GM21825 (cell line): ENCODE measurements around the gene CDC42SE2.
"Not testable (repeated sequence)": the region's sequence is repeated elsewhere in the genome, so short reads cannot be mapped to it uniquely, and the experiment has no call there.

Source experiments
- ATAC-seq: cut with Tn5 transposase; IDR thresholded peaks from one replicate; pipeline ENCODE4 v1.9.1; 2021; ENCODE audit warnings: mild to moderate bottlenecking, moderate library complexity; ENCODE audit not compliant: unreplicated experiment

Gene CDC42SE2

DNA sequence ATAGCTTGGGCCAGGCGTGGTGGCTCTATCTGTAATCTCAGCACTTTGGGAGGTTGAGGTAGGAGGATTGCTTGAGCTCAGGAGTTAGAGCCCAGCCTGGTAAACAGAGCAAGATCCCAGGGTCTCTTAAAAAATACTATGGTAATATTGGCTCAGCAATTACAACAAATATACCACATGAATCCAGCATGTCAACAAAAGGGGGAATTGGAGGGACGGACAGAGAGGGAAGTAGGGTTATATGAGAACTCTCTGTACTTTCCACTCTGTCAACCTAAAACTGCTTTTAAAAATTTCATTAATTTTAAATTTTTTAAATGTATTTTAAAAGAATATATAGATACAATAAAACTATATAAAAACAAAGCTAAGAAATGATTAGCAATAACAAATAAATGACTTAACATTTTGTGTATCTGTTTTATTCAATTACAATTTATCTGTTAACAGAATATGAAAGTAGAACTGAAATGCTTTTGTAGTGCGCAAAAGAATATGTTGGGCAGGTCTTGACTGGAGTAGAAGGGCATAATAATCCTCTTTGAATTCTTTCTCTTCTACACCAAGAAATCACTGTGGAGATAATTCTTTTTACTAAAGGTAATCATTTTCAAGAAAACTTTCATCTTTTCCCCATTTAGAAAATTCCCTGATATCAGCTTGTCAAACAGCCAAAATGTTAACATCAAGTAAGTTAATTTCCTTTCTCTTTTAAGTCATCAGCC lies 12.9 kb upstream of the CDC42SE2 start:
- no peak for ATAC-seq

DNA sequence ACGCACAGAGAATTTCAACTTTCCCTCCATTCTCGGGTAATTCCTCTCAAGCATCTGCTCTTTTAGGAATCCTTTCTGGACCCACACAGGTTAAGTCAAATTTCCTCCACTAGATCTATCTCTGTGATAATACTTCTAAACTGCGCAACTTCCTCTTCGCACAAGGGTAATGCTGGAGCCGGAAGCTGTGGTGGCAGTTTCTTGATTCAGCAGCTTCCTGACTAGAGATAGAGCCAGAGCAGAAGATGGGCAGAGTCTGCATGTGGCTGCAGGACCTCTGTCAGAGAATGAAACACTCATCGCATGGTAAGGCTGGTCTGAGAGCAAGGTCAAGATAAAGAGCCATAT lies 11.1 kb upstream of the CDC42SE2 start:
- peak; percentile 81 for ATAC-seq

DNA sequence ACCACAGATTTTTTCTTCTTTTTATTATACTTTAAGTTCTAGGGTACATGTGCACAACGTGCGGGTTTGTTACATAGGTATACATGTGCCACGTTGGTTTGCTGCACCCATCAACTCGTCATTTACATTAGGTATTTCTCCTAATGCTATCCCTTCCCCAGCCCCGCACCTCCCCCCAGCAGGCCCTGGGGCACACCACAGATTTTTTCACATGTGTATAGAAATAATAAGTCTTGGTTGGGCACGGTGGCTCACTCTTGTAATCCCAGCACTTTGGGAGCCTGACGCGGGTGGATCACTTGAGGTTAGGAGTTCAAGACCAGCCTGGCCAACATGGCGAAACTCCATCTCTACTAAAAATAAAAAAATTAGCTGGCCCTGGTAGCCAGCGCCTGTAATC lies 9.8 kb upstream of the CDC42SE2 start:
- not testable (repeated sequence) for ATAC-seq

DNA sequence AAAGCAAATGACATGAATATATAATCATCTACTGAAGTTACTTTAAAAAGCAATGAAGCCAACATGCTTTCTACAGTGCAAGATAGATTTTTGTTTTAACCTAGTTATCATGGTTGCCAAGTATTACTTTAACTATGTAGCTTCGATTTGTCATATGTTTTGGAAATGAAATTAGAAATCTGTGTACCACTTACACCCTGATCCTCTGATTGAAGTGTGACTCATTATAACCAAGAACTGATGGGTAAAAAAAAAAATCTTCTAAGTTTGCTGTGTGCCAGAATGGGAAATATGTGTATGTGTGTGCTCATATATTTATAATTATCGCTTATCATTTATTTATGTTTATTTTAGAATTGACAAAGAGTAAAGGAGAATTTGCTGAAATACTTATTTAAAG lies 9.1 kb upstream of the CDC42SE2 start:
- ATAC-seq, result no peak

GRCh38 chr5:131256507-131256823 lies 7.4 kb upstream of the CDC42SE2 start:
- ATAC-seq, result no peak

GRCh38 chr5:131258733-131259132 lies 5.1 kb upstream of the CDC42SE2 start:
- ATAC-seq, result no peak

- ATAC-seq, result no peak
Measured at GRCh38 chr5:131259326-131259725, 4.5 kb upstream of the CDC42SE2 start.

- no peak for ATAC-seq
Measured at GRCh38 chr5:131260895-131261294, 3.0 kb upstream of the CDC42SE2 start.

DNA sequence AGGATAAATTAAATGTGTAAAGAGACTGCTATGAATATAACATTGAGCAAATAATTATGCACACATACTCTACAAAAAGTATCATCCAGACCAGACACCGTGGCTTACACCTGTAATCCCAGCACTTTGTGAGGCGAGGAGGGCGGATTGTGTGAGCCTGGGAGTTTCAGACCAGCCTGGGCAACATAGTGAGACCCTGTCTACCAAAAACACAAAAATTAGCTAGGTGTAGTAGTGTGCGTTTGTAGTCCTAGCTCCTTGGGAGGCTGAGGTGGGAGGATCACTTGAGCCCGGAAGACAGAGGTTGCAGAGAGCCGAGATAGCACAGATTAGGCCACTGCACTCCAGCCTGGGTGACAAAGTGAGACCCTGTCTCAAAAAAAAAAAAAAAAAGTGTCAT lies 2.4 kb upstream of the CDC42SE2 start:
- no peak for ATAC-seq

DNA sequence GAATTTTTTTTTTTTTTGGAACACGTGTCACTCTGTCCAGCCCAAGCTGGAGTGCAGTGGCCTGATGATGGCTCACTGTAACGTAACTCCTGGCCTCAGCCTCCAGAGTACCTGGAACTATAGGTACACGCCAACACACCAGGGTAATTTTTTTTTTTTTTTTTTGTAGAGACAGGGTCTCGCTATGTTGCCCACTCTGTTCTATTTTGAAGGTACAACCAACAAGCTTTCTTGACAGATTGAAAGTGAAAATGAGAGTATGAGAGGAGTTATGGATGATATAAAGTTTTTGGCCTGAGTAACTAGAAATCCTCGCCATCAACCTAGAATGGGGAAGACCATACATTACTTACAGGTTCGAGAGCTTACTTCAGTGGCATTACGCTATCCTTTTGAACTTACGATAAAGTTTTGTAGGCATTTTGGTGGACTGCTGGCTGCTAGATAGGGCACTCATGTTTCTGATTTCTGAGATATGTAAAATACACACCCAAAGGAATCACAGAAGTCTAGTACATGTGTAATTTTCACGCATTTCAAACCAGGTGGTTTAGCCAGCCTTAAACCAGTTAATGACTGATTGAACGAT lies 806 bp upstream of the CDC42SE2 start:
- no peak for ATAC-seq

- no peak for ATAC-seq
Measured at GRCh38 chr5:131264451-131265099, 722 bp downstream of the CDC42SE2 start.

- peak; percentile 30 for ATAC-seq
Measured at GRCh38 chr5:131265311-131265803, 1.5 kb downstream of the CDC42SE2 start.

- ATAC-seq, result no peak
Measured at GRCh38 chr5:131266370-131267060, 2.7 kb downstream of the CDC42SE2 start.

DNA sequence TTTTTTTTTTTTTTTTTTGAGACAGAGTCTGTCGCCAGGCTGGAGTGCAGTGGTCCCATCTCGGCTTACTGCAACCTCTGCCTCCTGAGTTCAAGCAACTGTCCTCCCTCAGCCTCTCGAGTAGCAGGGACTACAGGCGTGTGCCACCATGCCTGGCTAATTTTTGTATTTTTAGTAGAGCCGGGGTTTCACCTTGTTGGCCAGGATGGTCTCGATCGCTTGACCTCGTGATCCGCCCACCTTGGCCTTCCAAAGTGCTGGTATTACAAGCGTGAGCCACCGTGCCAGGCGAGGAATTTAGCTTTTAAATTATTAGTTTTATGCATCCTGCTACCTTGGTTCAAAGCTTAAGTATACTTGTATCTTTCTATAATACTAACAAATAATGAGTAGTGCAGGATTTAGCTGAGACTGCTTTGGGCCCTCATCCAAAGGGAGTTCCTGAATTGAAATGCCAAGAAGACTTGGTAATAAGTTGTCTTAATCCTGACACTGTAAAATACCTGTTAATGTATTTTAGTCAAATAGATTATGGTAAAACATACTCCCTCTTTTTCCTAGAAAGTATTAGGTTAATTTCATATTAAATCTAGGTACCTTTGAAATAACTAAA lies 5.0 kb downstream of the CDC42SE2 start:
- no peak for ATAC-seq

DNA sequence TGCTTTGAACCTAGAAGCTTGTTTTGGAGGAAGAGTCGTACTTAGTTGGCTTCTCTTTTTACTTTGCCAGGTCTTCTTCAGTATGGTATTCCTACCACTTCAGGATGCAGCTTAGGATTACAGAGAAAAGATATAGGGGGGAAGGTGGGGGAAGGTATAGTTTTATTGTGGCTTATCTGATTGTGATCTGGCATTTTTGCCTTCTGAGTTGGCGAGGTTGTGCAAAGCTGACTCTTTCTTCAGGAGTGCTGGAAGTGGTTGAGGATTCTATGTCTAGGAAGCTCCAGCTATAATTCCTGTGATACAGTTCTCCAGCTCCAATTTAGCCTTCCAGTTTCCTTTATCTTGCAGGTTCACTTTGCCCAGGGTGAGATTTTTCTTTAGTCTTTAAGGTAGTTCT lies 7.0 kb downstream of the CDC42SE2 start:
- ATAC-seq, result no peak

DNA sequence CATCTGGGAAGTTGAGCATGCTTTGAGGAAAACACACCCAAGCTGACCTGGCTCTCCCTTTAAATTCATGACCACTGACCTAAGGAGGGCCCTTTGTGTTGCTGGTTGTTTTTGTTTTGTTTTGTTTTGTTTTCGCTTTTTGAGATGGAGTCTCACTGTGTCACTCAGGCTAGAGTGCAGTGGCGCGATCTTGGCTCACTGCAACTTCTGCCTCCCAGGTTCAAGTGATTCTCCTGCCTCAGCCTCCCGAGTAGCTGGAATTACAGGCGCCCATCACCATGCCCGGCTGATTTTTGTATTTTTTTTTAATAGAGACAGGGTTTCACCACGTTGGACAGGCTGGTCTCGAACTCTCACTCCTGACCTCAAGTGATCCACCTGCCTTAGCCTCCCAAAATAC lies 8.0 kb downstream of the CDC42SE2 start:
- not testable (repeated sequence) for ATAC-seq

DNA sequence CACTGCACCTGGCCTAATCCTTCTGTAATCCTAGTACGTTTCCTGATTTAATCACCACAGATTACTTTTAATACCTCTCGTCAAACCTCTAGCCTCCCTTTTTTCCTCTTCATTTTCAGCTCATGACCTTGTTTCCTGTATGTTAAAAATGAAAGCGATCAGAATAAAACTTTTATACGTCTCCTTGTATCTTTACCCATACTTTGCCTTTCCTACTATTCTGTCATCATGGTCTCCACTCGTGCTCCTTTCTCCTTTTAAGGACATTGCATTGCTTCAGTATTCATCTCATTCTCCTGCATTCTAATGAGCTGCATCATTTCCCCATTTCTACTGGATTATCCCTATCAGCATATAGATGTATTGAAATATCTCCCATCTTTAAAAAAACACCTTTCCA lies 8.5 kb downstream of the CDC42SE2 start:
- ATAC-seq, result no peak

- ATAC-seq, result peak; percentile 31
Measured at GRCh38 chr5:131272724-131273123, 8.9 kb downstream of the CDC42SE2 start.

DNA sequence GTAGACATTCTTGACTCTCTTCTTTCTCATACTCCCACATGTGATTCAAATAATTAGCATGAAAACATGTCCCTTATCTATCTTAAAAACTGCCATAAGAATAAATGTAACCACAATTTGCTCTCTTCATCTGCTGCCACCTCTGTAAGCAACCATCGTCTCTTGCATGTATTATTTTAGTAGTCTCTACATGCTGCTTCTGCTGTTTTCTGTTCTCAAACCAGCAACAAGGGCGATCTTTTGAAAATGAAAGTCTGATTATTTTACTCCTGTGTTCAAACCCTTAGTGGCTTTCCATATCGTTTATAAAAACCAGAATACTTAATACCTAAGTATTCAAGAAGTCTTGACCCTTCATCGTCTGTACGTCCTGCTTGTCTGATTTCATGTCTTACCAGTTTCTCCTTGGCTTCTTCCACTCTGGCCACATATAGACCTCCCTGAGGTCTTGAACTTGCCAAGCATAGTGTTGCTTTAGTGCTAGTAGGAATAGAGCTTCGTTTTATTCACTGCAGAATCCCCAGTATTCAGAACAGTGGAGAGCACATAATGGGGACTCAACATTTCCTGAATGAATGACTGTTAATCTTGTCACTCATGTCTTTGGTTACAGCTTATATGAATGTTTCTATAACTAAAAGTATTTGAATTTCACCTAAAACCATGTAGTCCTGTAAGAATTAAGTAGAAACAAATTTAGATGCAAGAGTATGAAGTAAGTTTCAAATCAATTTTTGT lies 10.6 kb downstream of the CDC42SE2 start:
- no peak for ATAC-seq

GRCh38 chr5:131276072-131276471 lies 12.2 kb downstream of the CDC42SE2 start:
- no peak for ATAC-seq

- ATAC-seq, result no peak
Measured at GRCh38 chr5:131277447-131277846, 13.6 kb downstream of the CDC42SE2 start.
